Upper lobe of left lung (tissue), 6 donors: ENCODE data around the gene STRBP. TPM values are rescaled to one million over a fixed set of nuclear protein-coding genes. Genes with fewer than 3 reads are reported as not detected.

Experiments
- ATAC-seq, 2 donors: fragments of 200-7000 bp; cut with Tn5 transposase; one replicate each; pipeline ENCODE4 v1.9.1; 2022; ENCODE audit warnings: mild to moderate bottlenecking in 2 of 2, moderate library complexity in 2 of 2; ENCODE audit not compliant: low FRiP score in 2 of 2
- DNase-seq, 2 donors: peaks; one replicate each; pipeline ENCODE4 v3.0.0-alpha.2; 2019 to 2020
- H3K27ac ChIP-seq, 4 donors: fragments of 200-600 bp; sonication (generic); one replicate each; pipeline ENCODE4 v1.5.1; 2016 to 2019
- H3K27me3 ChIP-seq, 4 donors: fragments of 200-600 bp; sonication (generic); one replicate each; pipeline ENCODE4 v1.5.1; 2017 to 2019
- H3K36me3 ChIP-seq, 4 donors: fragments of 200-600 bp; sonication (generic); one replicate each; pipeline ENCODE4 v1.5.1; 2016 to 2019
- H3K4me1 ChIP-seq, 4 donors: fragments of 200-600 bp; sonication (generic); one replicate each; pipeline ENCODE4 v1.5.1; 2018 to 2019
- H3K4me3 ChIP-seq, 4 donors: fragments of 200-600 bp; sonication (generic); one replicate each; pipeline ENCODE4 v1.5.1; 2017 to 2019; ENCODE audit warnings: mild to moderate bottlenecking in 2 of 4, moderate library complexity in 1 of 4
- H3K9me3 ChIP-seq, 4 donors: fragments of 200-600 bp; sonication (generic); one replicate each; pipeline ENCODE4 v1.5.1; 2018 to 2019
- CTCF ChIP-seq, 6 experiments: fragments of 450-650 bp in 4 of 6; fragments of 200-600 bp in 2 of 6; sonication (generic) in 2 of 6; IDR thresholded peaks; one replicate each; pipeline ENCODE4 v1.5.1; 2016 to 2019; ENCODE audit warnings: antibody characterized with exemption in 6 of 6
- EP300 ChIP-seq, 4 donors: sonication (generic); formaldehyde crosslinking; IDR thresholded peaks; one replicate each; pipeline ENCODE4 v1.5.1; 2017; ENCODE audit warnings: antibody characterized with exemption in 4 of 4, control low read depth in 2 of 4
- POLR2A ChIP-seq, 4 donors: fragments of 450-650 bp; IDR thresholded peaks; one replicate each; pipeline ENCODE4 v1.5.1; 2016 to 2017; ENCODE audit warnings: antibody characterized with exemption in 4 of 4, mild to moderate bottlenecking in 2 of 4
- POLR2AphosphoS5 ChIP-seq, 2 donors: sonication (generic); formaldehyde crosslinking; IDR thresholded peaks; one replicate each; pipeline ENCODE4 v1.5.1; 2017; ENCODE audit warnings: antibody characterized with exemption in 2 of 2
- WGBS, 2 donors: methylation state at CpG; one replicate each; pipeline ENCODE4 v1.1.5; 2017 to 2018; 5-methylcytosine and 5-hydroxymethylcytosine counted together
- total RNA-seq, 6 donors: library from RNA; depleted of rRNA in 4 of 6; stranded (reverse); fragments of >200 nt in 4 of 6; gene quantifications; one replicate each; pipeline versions ENCODE4 v1.1.0 to v1.2.1, GENCODE V29; 2016 to 2021
- donor health status: DM: no; HTN: no; CAD: no; lungs with moderate emphysema.
- donor health status: DM: no; HTN: yes; CAD: no; lungs with severe emphysema.

Gene STRBP
- total RNA-seq, 6 donors from 2014 or later, result 10.2 to 61.8 (median 17.8) TPM

GRCh38 chr9:123234853-123235252, 33.5 kb downstream of the STRBP start:
- H3K4me3 ChIP-seq, result no peak overlapping the region
- DNase-seq, result no peak
- H3K36me3 ChIP-seq, result no peaks in the 10 kb centered on the region
- WGBS, 2 donors, result 85 to 88% methylated on average over 3 of the region's 3 CpGs
- no peak for ATAC-seq
- no peaks in the 10 kb centered on the region for H3K27me3 ChIP-seq
- TF ChIP-seq CTCF (IDR thresholded peaks at IDR 0.05), result no peak
- no peak for TF ChIP-seq POLR2AphosphoS5 (IDR thresholded peaks at IDR 0.05)
- no peak for TF ChIP-seq POLR2A (IDR thresholded peaks at IDR 0.05)
- TF ChIP-seq EP300 (IDR thresholded peaks at IDR 0.05), result no peak
- no peak overlapping the region for H3K27ac ChIP-seq
- no peaks in the 10 kb centered on the region for H3K9me3 ChIP-seq
- H3K4me1 ChIP-seq, result no peaks in the 10 kb centered on the region

- no peak overlapping the region for H3K4me3 ChIP-seq
- ATAC-seq (no peak), DNase-seq (no peak)
- no peaks in the 10 kb centered on the region for H3K36me3 ChIP-seq
- H3K9me3 ChIP-seq, result no peaks in the 10 kb centered on the region
- no peaks in the 10 kb centered on the region for H3K4me1 ChIP-seq
- H3K27me3 ChIP-seq, result no peaks in the 10 kb centered on the region
- no peak overlapping the region for H3K27ac ChIP-seq
- WGBS, 2 donors, result 91 to 96% methylated on average over 3 of the region's 3 CpGs
- no peak for TF ChIP-seq POLR2AphosphoS5 (IDR thresholded peaks at IDR 0.05)
- TF ChIP-seq EP300 (IDR thresholded peaks at IDR 0.05), result no peak
- no peak for TF ChIP-seq POLR2A (IDR thresholded peaks at IDR 0.05)
- TF ChIP-seq CTCF (IDR thresholded peaks at IDR 0.05), result no peak
Measured at GRCh38 chr9:123232332-123232731, 36.1 kb downstream of the STRBP start.

GRCh38 chr9:123231421-123231820, 37.0 kb downstream of the STRBP start:
- WGBS, 2 donors, result 96 to 97% methylated on average over 1 of the region's 1 CpG

GRCh38 chr9:123228967-123229366, 39.4 kb downstream of the STRBP start:
- H3K27ac ChIP-seq, result no peak overlapping the region
- no peaks in the 10 kb centered on the region for H3K27me3 ChIP-seq
- no peak for ATAC-seq
- H3K9me3 ChIP-seq, result no peaks in the 10 kb centered on the region
- no peak for TF ChIP-seq EP300 (IDR thresholded peaks at IDR 0.05)
- TF ChIP-seq CTCF (IDR thresholded peaks at IDR 0.05), result no peak
- TF ChIP-seq POLR2AphosphoS5 (IDR thresholded peaks at IDR 0.05), result no peak
- no peak for TF ChIP-seq POLR2A (IDR thresholded peaks at IDR 0.05)
- 88 to 91% methylated on average over 4 of the region's 4 CpGs for WGBS, 2 donors
- no peak overlapping the region for H3K4me3 ChIP-seq
- DNase-seq, result no peak
- peaks cover 0 to 7% (median 0%) of the 10 kb centered on the region in 4 donors for H3K4me1 ChIP-seq
- no peaks in the 10 kb centered on the region for H3K36me3 ChIP-seq

More at GRCh38 chr9:123231421-123231820, 37.0 kb downstream of the STRBP start:
- no peak for TF ChIP-seq POLR2AphosphoS5 (IDR thresholded peaks at IDR 0.05)
- TF ChIP-seq CTCF (IDR thresholded peaks at IDR 0.05), result no peak
- no peak for TF ChIP-seq POLR2A (IDR thresholded peaks at IDR 0.05)
- TF ChIP-seq EP300 (IDR thresholded peaks at IDR 0.05), result no peak
- no peak overlapping the region for H3K27ac ChIP-seq
- DNase-seq (no peak), ATAC-seq (no peak)
- H3K4me3 ChIP-seq, result no peak overlapping the region
- H3K9me3 ChIP-seq, result no peaks in the 10 kb centered on the region
- no peaks in the 10 kb centered on the region for H3K36me3 ChIP-seq
- no peaks in the 10 kb centered on the region for H3K27me3 ChIP-seq
- H3K4me1 ChIP-seq, result no peaks in the 10 kb centered on the region

- no peaks in the 10 kb centered on the region for H3K9me3 ChIP-seq
- H3K27me3 ChIP-seq, result no peaks in the 10 kb centered on the region
- ATAC-seq (no peak), DNase-seq (no peak)
- no peak for TF ChIP-seq POLR2AphosphoS5 (IDR thresholded peaks at IDR 0.05)
- no peak for TF ChIP-seq EP300 (IDR thresholded peaks at IDR 0.05)
- TF ChIP-seq CTCF (IDR thresholded peaks at IDR 0.05), result no peak
- TF ChIP-seq POLR2A (IDR thresholded peaks at IDR 0.05), result no peak
- H3K36me3 ChIP-seq, result no peaks in the 10 kb centered on the region
- H3K4me3 ChIP-seq, result no peak overlapping the region
- peaks cover 0 to 7% (median 0%) of the 10 kb centered on the region in 4 donors for H3K4me1 ChIP-seq
- WGBS, 2 donors, result 87 to 88% methylated on average over 4 of the region's 4 CpGs
- H3K27ac ChIP-seq, result no peak overlapping the region
Measured at GRCh38 chr9:123225995-123226394, 42.4 kb downstream of the STRBP start.
